Brain microvascular endothelial cell (primary cell): ENCODE data around the gene ABLIM2.

ENCODE experiments used
- DNase-seq: peaks from one replicate; pipeline ENCODE4 v3.0.0-alpha.2; 2020
- H3K27ac ChIP-seq: fragments of 250-450 bp; sonication (Bioruptor Pico); 2 replicates; pipeline ENCODE4 v1.5.1; 2020; ENCODE audit warnings: mild to moderate bottlenecking, moderate library complexity
- H3K27me3 ChIP-seq: fragments of 250-450 bp; sonication (Bioruptor Pico); replicated peaks from 2 replicates; pipeline ENCODE4 v1.5.1; 2020; ENCODE audit warnings: mild to moderate bottlenecking
- H3K36me3 ChIP-seq: fragments of 250-450 bp; sonication (Bioruptor Pico); replicated peaks from 2 replicates; pipeline ENCODE4 v1.5.1; 2020; ENCODE audit warnings: mild to moderate bottlenecking
- H3K4me3 ChIP-seq: 2 replicates; pipeline ENCODE4 v1.5.1; 2011; ENCODE audit warnings: low read depth, mild to moderate bottlenecking, control low read depth, low read length, moderate library complexity
- CTCF ChIP-seq: IDR thresholded peaks from 2 replicates; pipeline ENCODE4 v1.5.1; 2011; ENCODE audit warnings: low read depth, mild to moderate bottlenecking, moderate library complexity, low read length, control low read depth, inconsistent platforms; ENCODE audit errors: missing control alignments
- in situ Hi-C: cut with HindIII; loops from 2 replicates; pipeline ENCODE4 v1.10.0; 2017; ENCODE audit warnings: low sequenced_read_pairs, low pct_ligation_motif_present

Gene ABLIM2

GRCh38 chr4:7956270-7956808 is 202.3 kb downstream of the ABLIM2 start:
- DNase-seq: no peak
- no peaks in the 10 kb centered on the region for H3K27me3 ChIP-seq

DNA sequence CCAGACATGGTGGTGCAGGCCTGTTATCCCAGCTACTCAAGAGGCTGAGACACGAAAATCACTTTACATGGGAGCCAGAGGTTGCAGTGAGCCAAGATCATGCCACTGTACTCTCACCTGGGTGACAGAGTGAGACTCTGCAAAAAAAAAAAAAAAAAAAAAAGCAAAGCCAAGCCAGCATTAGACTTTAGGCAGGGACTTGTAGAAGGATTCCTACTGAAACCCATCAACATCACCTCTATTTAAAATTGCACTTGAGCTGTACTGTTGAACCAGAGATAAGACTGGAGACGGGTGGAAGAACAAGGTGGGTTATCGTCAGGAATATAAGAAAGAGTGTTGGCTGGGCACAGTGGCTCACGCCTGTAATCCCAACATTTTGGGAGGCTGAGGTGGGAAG is 203.2 kb downstream of the ABLIM2 start:
- DNase-seq: no peak
- Histone ChIP-seq H3K27ac (no peak overlapping the region), H3K36me3 (no peaks in the 10 kb centered on the region), H3K27me3 (no peaks in the 10 kb centered on the region), H3K4me3 (no peak overlapping the region)
- no peak for TF ChIP-seq CTCF
- in situ Hi-C loops: no loop called here

More at GRCh38 chr4:7956270-7956808, 202.3 kb downstream of the ABLIM2 start:
- no peak overlapping the region for H3K4me3 ChIP-seq
- no peak overlapping the region for H3K27ac ChIP-seq
- no peak for TF ChIP-seq CTCF
- H3K36me3 ChIP-seq: no peaks in the 10 kb centered on the region
- in situ Hi-C loops: no loop called here

GRCh38 chr4:7952615-7953014 is 206.0 kb downstream of the ABLIM2 start:
- H3K27me3 ChIP-seq: no peaks in the 10 kb centered on the region
- H3K36me3 ChIP-seq: no peaks in the 10 kb centered on the region
- TF ChIP-seq CTCF: no peak
- H3K27ac ChIP-seq: no peak overlapping the region
- in situ Hi-C loops: no loop called here
- no peak overlapping the region for H3K4me3 ChIP-seq
- DNase-seq: no peak

GRCh38 chr4:7950301-7951092 is 208.1 kb downstream of the ABLIM2 start:
- TF ChIP-seq CTCF: no peak
- no peak for DNase-seq
- H3K4me3 ChIP-seq: no peak overlapping the region
- no peak overlapping the region for H3K27ac ChIP-seq
- in situ Hi-C loops: no loop called here
- no peaks in the 10 kb centered on the region for H3K27me3 ChIP-seq
- H3K36me3 ChIP-seq: no peaks in the 10 kb centered on the region

DNA sequence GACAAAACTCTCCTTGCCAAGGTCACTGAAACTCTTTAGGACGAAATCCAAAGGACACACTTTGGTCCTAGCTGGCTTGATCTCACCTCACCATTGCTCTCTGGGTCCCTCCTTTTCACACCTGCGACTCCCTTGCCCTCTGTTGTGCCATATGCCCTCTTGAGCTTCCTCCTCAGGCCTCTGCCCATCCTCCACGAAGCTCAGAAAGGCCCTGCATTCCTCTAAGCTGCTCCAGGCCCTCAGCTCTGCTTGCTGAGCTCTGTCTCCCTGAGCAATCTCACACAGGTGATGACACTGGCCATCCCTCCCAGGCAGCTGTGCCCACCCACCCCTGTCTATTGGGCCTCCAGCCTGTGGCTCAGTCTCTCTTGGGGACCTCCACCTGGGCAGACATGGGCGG is 208.9 kb downstream of the ABLIM2 start:
- Histone ChIP-seq H3K36me3 (no peaks in the 10 kb centered on the region), H3K4me3 (no peak overlapping the region), H3K27ac (no peak overlapping the region), H3K27me3 (no peaks in the 10 kb centered on the region)
- TF ChIP-seq CTCF: no peak
- DNase-seq: no peak
- in situ Hi-C loops: no loop called here
